OCI-LY1 (cell line): ENCODE measurements around the gene GBE1.

Experiments
- EZH2 ChIP-seq: fragments of 200-600 bp; sonication (generic), shearing (Covaris generic); IDR thresholded peaks from 2 replicates; pipeline ENCODE4 v1.8.0; 2017; ENCODE audit warnings: borderline replicate concordance, mixed run types, mild to moderate bottlenecking, antibody characterized with exemption, low read length, moderate library complexity, mixed read lengths
- TF ChIP-seq, protein P1 (sequence below): fragments of 200-600 bp; sonication (generic), shearing (Covaris generic); IDR thresholded peaks from 2 replicates; pipeline ENCODE4 v1.5.1; 2017; ENCODE audit warnings: mild to moderate bottlenecking, antibody characterized with exemption, low read length, moderate library complexity, mixed read lengths

- TF ChIP-seq, protein P1, sequence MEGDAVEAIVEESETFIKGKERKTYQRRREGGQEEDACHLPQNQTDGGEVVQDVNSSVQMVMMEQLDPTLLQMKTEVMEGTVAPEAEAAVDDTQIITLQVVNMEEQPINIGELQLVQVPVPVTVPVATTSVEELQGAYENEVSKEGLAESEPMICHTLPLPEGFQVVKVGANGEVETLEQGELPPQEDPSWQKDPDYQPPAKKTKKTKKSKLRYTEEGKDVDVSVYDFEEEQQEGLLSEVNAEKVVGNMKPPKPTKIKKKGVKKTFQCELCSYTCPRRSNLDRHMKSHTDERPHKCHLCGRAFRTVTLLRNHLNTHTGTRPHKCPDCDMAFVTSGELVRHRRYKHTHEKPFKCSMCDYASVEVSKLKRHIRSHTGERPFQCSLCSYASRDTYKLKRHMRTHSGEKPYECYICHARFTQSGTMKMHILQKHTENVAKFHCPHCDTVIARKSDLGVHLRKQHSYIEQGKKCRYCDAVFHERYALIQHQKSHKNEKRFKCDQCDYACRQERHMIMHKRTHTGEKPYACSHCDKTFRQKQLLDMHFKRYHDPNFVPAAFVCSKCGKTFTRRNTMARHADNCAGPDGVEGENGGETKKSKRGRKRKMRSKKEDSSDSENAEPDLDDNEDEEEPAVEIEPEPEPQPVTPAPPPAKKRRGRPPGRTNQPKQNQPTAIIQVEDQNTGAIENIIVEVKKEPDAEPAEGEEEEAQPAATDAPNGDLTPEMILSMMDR: no peak
- TF ChIP-seq EZH2: no peak
These were observed 28.7 kb upstream of the GBE1 start for GRCh38 chr3:81790117-81790516.
